ENCODE data around the gene SH2D2A.

SH2D2A gene

GRCh38 chr1:156822680-156823079 lies 6.0 kb upstream of the SH2D2A start:
- no peak for DNase-seq

- no peak for DNase-seq
These were observed 5.2 kb upstream of the SH2D2A start for GRCh38 chr1:156821801-156822200.

- DNase-seq, result no peak
These were observed 656 bp downstream of the SH2D2A start for GRCh38 chr1:156815961-156816422.

GRCh38 chr1:156815307-156815826 lies 1.3 kb downstream of the SH2D2A start:
- no peak for DNase-seq

- DNase-seq, result no peak
These were observed 1.9 kb downstream of the SH2D2A start for GRCh38 chr1:156814571-156815260.

- no peak for DNase-seq
These were observed 2.7 kb downstream of the SH2D2A start for GRCh38 chr1:156813750-156814570.

GRCh38 chr1:156813298-156813697 lies 3.4 kb downstream of the SH2D2A start:
- no peak for DNase-seq

GRCh38 chr1:156812293-156812990 lies 4.2 kb downstream of the SH2D2A start:
- DNase-seq, result no peak

GRCh38 chr1:156811168-156811567 lies 5.5 kb downstream of the SH2D2A start:
- DNase-seq, result no peak

GRCh38 chr1:156809711-156810366 lies 6.8 kb downstream of the SH2D2A start:
- DNase-seq, result no peak

- DNase-seq, result no peak
These were observed 7.4 kb downstream of the SH2D2A start for GRCh38 chr1:156809281-156809680.

- DNase-seq, result no peak
These were observed 8.2 kb downstream of the SH2D2A start for GRCh38 chr1:156808186-156809030.

- no peak for DNase-seq
These were observed 9.0 kb downstream of the SH2D2A start for GRCh38 chr1:156807627-156808026.

GRCh38 chr1:156806512-156807440 lies 9.9 kb downstream of the SH2D2A start:
- no peak for DNase-seq

- DNase-seq, result no peak
These were observed 10.7 kb downstream of the SH2D2A start for GRCh38 chr1:156805766-156806511.

GRCh38 chr1:156804572-156805243 lies 11.9 kb downstream of the SH2D2A start:
- peak; percentile 56 for DNase-seq

- no peak for DNase-seq
These were observed 12.6 kb downstream of the SH2D2A start for GRCh38 chr1:156804026-156804425.

- DNase-seq, result no peak
These were observed 13.4 kb downstream of the SH2D2A start for GRCh38 chr1:156803086-156803851.

Measured in GF-D8 (cell line).